Mesenchymal stem cell (in vitro differentiated cells and primary cell): ENCODE measurements around the gene LAMA4.

Experiments
- DNase-seq: peaks from one replicate; pipeline ENCODE4 v3.0.0-alpha.2; 2013
- H2AFZ ChIP-seq: one replicate; pipeline ENCODE4 v1.6.1; 2013; ENCODE audit warnings: low read depth, mild to moderate bottlenecking, control low read depth, inconsistent platforms, low read length, moderate library complexity
- H2AK5ac ChIP-seq: 2 replicates; pipeline ENCODE4 v1.6.1; 2013; ENCODE audit warnings: low read length, moderate library complexity, mild to moderate bottlenecking, inconsistent platforms; ENCODE audit not compliant: severe bottlenecking
- H2BK120ac ChIP-seq: one replicate; pipeline ENCODE4 v1.6.1; 2013; ENCODE audit warnings: low read depth, mild to moderate bottlenecking, inconsistent platforms, low read length, moderate library complexity
- H2BK12ac ChIP-seq, 2 experiments: one replicate each; pipeline ENCODE4 v1.6.1; 2013; ENCODE audit warnings: inconsistent platforms in 2 of 2, low read length in 2 of 2, mild to moderate bottlenecking in 2 of 2, moderate library complexity in 2 of 2, control low read depth in 1 of 2
- H2BK15ac ChIP-seq: one replicate; pipeline ENCODE4 v1.6.1; 2013; ENCODE audit warnings: mild to moderate bottlenecking, low read depth, inconsistent platforms; ENCODE audit not compliant: poor library complexity, severe bottlenecking
- H2BK5ac ChIP-seq: 2 replicates; pipeline ENCODE4 v1.6.1; 2013; ENCODE audit warnings: low read depth, mild to moderate bottlenecking, low read length, control low read depth, inconsistent platforms; ENCODE audit not compliant: poor library complexity, severe bottlenecking
- H3K14ac ChIP-seq, 2 experiments: one replicate each; pipeline ENCODE4 v1.6.1; 2013; ENCODE audit warnings: inconsistent platforms in 2 of 2, low read length in 2 of 2, control low read depth in 1 of 2, mild to moderate bottlenecking in 1 of 2, moderate library complexity in 1 of 2
- H3K18ac ChIP-seq, 2 experiments: one replicate each; pipeline ENCODE4 v1.6.1; 2013; ENCODE audit warnings: inconsistent platforms in 2 of 2, low read length in 2 of 2, control low read depth in 1 of 2, low read depth in 1 of 2, mild to moderate bottlenecking in 1 of 2
- H3K23ac ChIP-seq, 2 experiments: one replicate each; pipeline ENCODE4 v1.6.1; 2013; ENCODE audit warnings: inconsistent platforms in 2 of 2, low read length in 2 of 2, mild to moderate bottlenecking in 2 of 2, moderate library complexity in 2 of 2, control low read depth in 1 of 2
- H3K27ac ChIP-seq: 2 replicates; pipeline ENCODE4 v1.5.1; 2013; ENCODE audit warnings: mild to moderate bottlenecking, moderate library complexity, low read length, control low read depth, inconsistent platforms; ENCODE audit not compliant: poor library complexity, severe bottlenecking
- H3K27me3 ChIP-seq, 2 experiments: 2 replicates each; pipeline versions ENCODE4 v1.6.1 to v1.7.0; 2013; ENCODE audit warnings: low read length in 2 of 2, mild to moderate bottlenecking in 2 of 2, moderate library complexity in 2 of 2, control low read depth in 1 of 2, inconsistent platforms in 1 of 2; ENCODE audit not compliant: control insufficient read depth in 1 of 2, insufficient read depth in 1 of 2
- H3K36me3 ChIP-seq, 2 experiments: 2 replicates each; pipeline versions ENCODE4 v1.6.1 to v1.7.0; 2013; ENCODE audit warnings: low read length in 2 of 2, control low read depth in 1 of 2, inconsistent platforms in 1 of 2, low read depth in 1 of 2, mild to moderate bottlenecking in 1 of 2; ENCODE audit not compliant: insufficient read depth in 2 of 2, control insufficient read depth in 1 of 2
- H3K4ac ChIP-seq, 2 experiments: one replicate each; pipeline ENCODE4 v1.6.1; 2013; ENCODE audit warnings: inconsistent platforms in 2 of 2, low read length in 2 of 2, mild to moderate bottlenecking in 2 of 2, moderate library complexity in 2 of 2, control low read depth in 1 of 2, low read depth in 1 of 2
- H3K4me1 ChIP-seq: 2 replicates; pipeline ENCODE4 v1.6.1; 2013; ENCODE audit warnings: low read depth, low read length, control low read depth; ENCODE audit not compliant: control insufficient read depth, insufficient read depth
- H3K4me2 ChIP-seq: 2 replicates; pipeline ENCODE4 v1.6.1; 2013; ENCODE audit warnings: low read length, mild to moderate bottlenecking, inconsistent platforms; ENCODE audit not compliant: poor library complexity, severe bottlenecking
- H3K4me3 ChIP-seq, 2 experiments: 2 replicates each; pipeline versions ENCODE4 v1.5.1 to v1.7.0; 2013; ENCODE audit warnings: low read length in 2 of 2, mild to moderate bottlenecking in 2 of 2, control low read depth in 1 of 2, low read depth in 1 of 2; ENCODE audit not compliant: insufficient read depth in 1 of 2
- H3K79me1 ChIP-seq: replicated peaks from 2 replicates; pipeline ENCODE4 v1.6.1; 2013; ENCODE audit warnings: mild to moderate bottlenecking, control low read depth, low read length, inconsistent platforms; ENCODE audit not compliant: poor library complexity, severe bottlenecking
- H3K9ac ChIP-seq: 2 replicates; pipeline ENCODE4 v1.7.0; 2013; ENCODE audit warnings: mild to moderate bottlenecking, low read length, moderate library complexity
- H3K9me3 ChIP-seq: 2 replicates; pipeline ENCODE4 v1.7.0; 2013; ENCODE audit warnings: mild to moderate bottlenecking, low read length; ENCODE audit not compliant: control insufficient read depth
- H4K8ac ChIP-seq: one replicate; pipeline ENCODE4 v1.6.1; 2013; ENCODE audit warnings: inconsistent platforms, mild to moderate bottlenecking, low read length, moderate library complexity
- H4K91ac ChIP-seq: one replicate; pipeline ENCODE4 v1.6.1; 2013; ENCODE audit warnings: mild to moderate bottlenecking, low read length, inconsistent platforms
- WGBS: methylation state at CpG from one replicate; pipeline ENCODE4 v1.1.7; 2013; ENCODE audit warnings: mixed read lengths; 5-methylcytosine and 5-hydroxymethylcytosine counted together

LAMA4 gene

GRCh38 chr6:112298816-112299281 is 44.5 kb upstream of the LAMA4 start:
- no peaks in the 10 kb centered on the region for H3K36me3 ChIP-seq
- H3K23ac ChIP-seq: no peak overlapping the region
- H3K4me1 ChIP-seq: peaks cover 5% of the 10 kb centered on the region
- H2BK12ac ChIP-seq: peak overlapping the region; percentile 59 to 85
- WGBS: no CpG with 5 or more reads among the region's 1 CpG
- H3K4ac ChIP-seq: no peak overlapping the region
- H3K4me2 ChIP-seq: no peak overlapping the region
- no peaks in the 10 kb centered on the region for H3K79me1 ChIP-seq
- H2AK5ac ChIP-seq: no peak overlapping the region
- peak overlapping the region; percentile 56 for H2BK120ac ChIP-seq
- peak overlapping the region; percentile 46 for H4K8ac ChIP-seq
- H3K9ac ChIP-seq: peak overlapping the region; percentile 87
- no peaks in the 10 kb centered on the region for H3K27me3 ChIP-seq
- peak overlapping the region; percentile 72 for H3K27ac ChIP-seq
- no peak overlapping the region for H3K14ac ChIP-seq
- H3K4me3 ChIP-seq: peak overlapping the region in 1 of 2 experiments; percentile 67
- H3K9me3 ChIP-seq: no peaks in the 10 kb centered on the region
- H2AFZ ChIP-seq: no peak overlapping the region
- peak; percentile 88 for DNase-seq
- peak overlapping the region; percentile 70 for H4K91ac ChIP-seq
- no peak overlapping the region for H2BK5ac ChIP-seq
- H3K18ac ChIP-seq: peak overlapping the region; percentile 63 to 86
- peak overlapping the region; percentile 53 for H2BK15ac ChIP-seq

- Histone ChIP-seq H3K23ac (no peak overlapping the region), H3K36me3 (no peaks in the 10 kb centered on the region), H4K8ac (no peak overlapping the region), H2BK12ac (no peak overlapping the region), H3K9me3 (no peaks in the 10 kb centered on the region), H3K79me1 (no peaks in the 10 kb centered on the region), H3K27me3 (no peaks in the 10 kb centered on the region), H2AK5ac (no peak overlapping the region), H4K91ac (no peak overlapping the region), H3K27ac (peak overlapping the region; percentile 72), H3K4me2 (no peak overlapping the region), H3K4me3 (peak overlapping the region in 1 of 2 experiments; percentile 67), H3K18ac (peak overlapping the region in 1 of 2 experiments; percentile 58), H3K4me1 (peaks cover 5% of the 10 kb centered on the region), H3K4ac (peak overlapping the region in 1 of 2 experiments; percentile 63), H2AFZ (no peak overlapping the region), H2BK15ac (no peak overlapping the region), H2BK120ac (no peak overlapping the region), H3K9ac (peak overlapping the region; percentile 87), H2BK5ac (no peak overlapping the region), H3K14ac (no peak overlapping the region)
- DNase-seq: peak; percentile 95
- whole genome bisulfite sequencing: 76% methylated on average over 6 of the region's 7 CpGs
Observed at GRCh38 chr6:112298021-112298745, 43.8 kb upstream of the LAMA4 start.

- Histone ChIP-seq H3K23ac (no peak overlapping the region), H4K8ac (no peak overlapping the region), H3K4ac (no peak overlapping the region), H3K18ac (no peak overlapping the region), H2BK5ac (no peak overlapping the region), H3K4me2 (no peak overlapping the region), H3K36me3 (no peaks in the 10 kb centered on the region), H3K9ac (peak overlapping the region; percentile 87), H3K4me1 (peaks cover 5% of the 10 kb centered on the region), H2BK15ac (no peak overlapping the region), H3K79me1 (no peaks in the 10 kb centered on the region), H2BK120ac (no peak overlapping the region), H3K14ac (no peak overlapping the region), H2BK12ac (no peak overlapping the region), H3K27me3 (no peaks in the 10 kb centered on the region), H3K4me3 (no peak overlapping the region), H3K9me3 (no peaks in the 10 kb centered on the region), H3K27ac (no peak overlapping the region), H4K91ac (no peak overlapping the region), H2AFZ (no peak overlapping the region), H2AK5ac (peak overlapping the region; percentile 26)
- no peak for DNase-seq
Observed at GRCh38 chr6:112296694-112297093, 42.3 kb upstream of the LAMA4 start.

GRCh38 chr6:112296122-112296521 is 41.8 kb upstream of the LAMA4 start:
- no peak overlapping the region for H4K91ac ChIP-seq
- no peak overlapping the region for H4K8ac ChIP-seq
- H2BK12ac ChIP-seq: no peak overlapping the region
- no peak overlapping the region for H3K18ac ChIP-seq
- no peaks in the 10 kb centered on the region for H3K79me1 ChIP-seq
- DNase-seq: peak; percentile 74
- no peaks in the 10 kb centered on the region for H3K9me3 ChIP-seq
- H3K27ac ChIP-seq: no peak overlapping the region
- no peak overlapping the region for H3K4me3 ChIP-seq
- H2BK5ac ChIP-seq: no peak overlapping the region
- no peak overlapping the region for H3K14ac ChIP-seq
- H2AK5ac ChIP-seq: peak overlapping the region; percentile 36
- H3K4me1 ChIP-seq: peaks cover 5% of the 10 kb centered on the region
- no peaks in the 10 kb centered on the region for H3K36me3 ChIP-seq
- H3K27me3 ChIP-seq: no peaks in the 10 kb centered on the region
- no peak overlapping the region for H2AFZ ChIP-seq
- H2BK120ac ChIP-seq: no peak overlapping the region
- no peak overlapping the region for H2BK15ac ChIP-seq
- peak overlapping the region; percentile 87 for H3K9ac ChIP-seq
- WGBS: 48% methylated on average over 2 of the region's 2 CpGs
- H3K4ac ChIP-seq: no peak overlapping the region
- H3K23ac ChIP-seq: no peak overlapping the region
- no peak overlapping the region for H3K4me2 ChIP-seq
